MM.1S (cell line): ENCODE measurements around the gene IGSF6.

Experiments used
- CTCF ChIP-seq: fragments of 300-600 bp; sonication (generic); IDR thresholded peaks from 2 replicates; pipeline ENCODE4 v1.5.1; 2016; ENCODE audit warnings: antibody characterized with exemption, low read length, mixed read lengths
- EZH2 ChIP-seq: fragments of 300-600 bp; sonication (generic); optimal IDR thresholded peaks from 2 replicates; pipeline ENCODE3; 2017; ENCODE audit warnings: low read depth, mild to moderate bottlenecking, antibody characterized with exemption, low read length, mixed read lengths
- EZH2phosphoT487 ChIP-seq: fragments of 300-600 bp; sonication (generic); IDR thresholded peaks from 2 replicates; pipeline ENCODE4 v1.6.1; 2018; ENCODE audit warnings: antibody characterized with exemption, low read length

GRCh38 chr16:21652453-21652852 lies at the start of gene IGSF6:
- TF ChIP-seq EZH2: no peak
- no peak for TF ChIP-seq CTCF
- TF ChIP-seq EZH2phosphoT487: no peak
